Neural cell (in vitro differentiated cells): ENCODE data around the gene CNNM3.

Source experiments
- CTCF ChIP-seq: fragments of 450-650 bp; IDR thresholded peaks from 2 replicates; pipeline ENCODE4 v1.5.1; 2014; ENCODE audit warnings: antibody characterized with exemption, mild to moderate bottlenecking, moderate library complexity; ENCODE audit not compliant: poor library complexity, severe bottlenecking
- POLR2AphosphoS5 ChIP-seq: IDR thresholded peaks from 2 replicates; pipeline ENCODE4 v1.6.1; 2012
- RAD21 ChIP-seq: fragments of 450-650 bp; conservative IDR thresholded peaks from 2 replicates; pipeline ENCODE4 v1.6.1; 2014; ENCODE audit warnings: antibody characterized with exemption, mild to moderate bottlenecking, moderate library complexity

DNA sequence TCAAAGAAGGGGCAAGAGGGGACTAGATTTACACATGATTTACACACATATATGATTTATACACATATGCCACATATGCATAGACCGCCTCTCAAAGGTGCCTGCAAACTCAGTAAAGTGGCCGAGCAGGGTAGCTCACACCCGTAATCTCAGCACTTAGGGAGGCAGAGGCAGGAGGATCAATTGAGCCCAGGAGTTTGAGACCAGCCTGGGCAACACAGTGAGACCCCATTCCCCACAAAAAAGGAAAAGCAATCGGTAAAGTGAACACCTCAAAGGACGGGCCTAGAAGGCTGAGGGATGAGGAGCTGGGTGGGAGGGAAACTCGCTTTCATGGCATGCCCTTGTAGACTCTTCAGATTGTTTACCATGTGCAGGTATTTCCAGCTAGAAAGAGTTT is 36.6 kb downstream of the CNNM3 start:
- no peak for TF ChIP-seq CTCF
- no peak for TF ChIP-seq RAD21
- no peak for TF ChIP-seq POLR2AphosphoS5
